Stimulated activated CD4-positive, alpha-beta T cell treated with anti-CD3 and anti-CD28 coated beads, Interleukin-4, amount 100 ng/mL, for 1 hour (primary cell): ENCODE measurements around the gene SLC2A10.

ENCODE experiments used
- DNase-seq: peaks from one replicate; pipeline ENCODE4 v3.0.0-alpha.2; 2020

The SLC2A10 gene

GRCh38 chr20:46739431-46740213 is 30.2 kb downstream of the SLC2A10 start:
- DNase-seq = no peak

GRCh38 chr20:46740214-46740609 is 30.8 kb downstream of the SLC2A10 start:
- DNase-seq = no peak

- no peak for DNase-seq
Observed at GRCh38 chr20:46741924-46742668, 32.6 kb downstream of the SLC2A10 start.

GRCh38 chr20:46742669-46743045 is 33.2 kb downstream of the SLC2A10 start:
- no peak for DNase-seq

GRCh38 chr20:46743088-46743487 is 33.6 kb downstream of the SLC2A10 start:
- DNase-seq = no peak

GRCh38 chr20:46746956-46747526 is 37.6 kb downstream of the SLC2A10 start:
- no peak for DNase-seq

GRCh38 chr20:46749147-46749546 is 39.7 kb downstream of the SLC2A10 start:
- no peak for DNase-seq

GRCh38 chr20:46751856-46752255 is 42.4 kb downstream of the SLC2A10 start:
- no peak for DNase-seq

GRCh38 chr20:46752728-46753127 is 43.3 kb downstream of the SLC2A10 start:
- peak; percentile 58 for DNase-seq

- no peak for DNase-seq
Observed at GRCh38 chr20:46755483-46756413, 46.3 kb downstream of the SLC2A10 start.

GRCh38 chr20:46756419-46756818 is 47.0 kb downstream of the SLC2A10 start:
- no peak for DNase-seq

- DNase-seq = no peak
Observed at GRCh38 chr20:46757135-46757534, 47.7 kb downstream of the SLC2A10 start.

GRCh38 chr20:46757754-46758678 is 48.6 kb downstream of the SLC2A10 start:
- peak; percentile 46 for DNase-seq

GRCh38 chr20:46758929-46759669 is 49.6 kb downstream of the SLC2A10 start:
- DNase-seq = no peak

GRCh38 chr20:46761566-46761965 is 52.1 kb downstream of the SLC2A10 start:
- no peak for DNase-seq

GRCh38 chr20:46764068-46764467 is 54.6 kb downstream of the SLC2A10 start:
- no peak for DNase-seq

GRCh38 chr20:46765506-46766120 is 56.2 kb downstream of the SLC2A10 start:
- no peak for DNase-seq

GRCh38 chr20:46767127-46767761 is 57.8 kb downstream of the SLC2A10 start:
- no peak for DNase-seq

GRCh38 chr20:46770330-46771194 is 61.1 kb downstream of the SLC2A10 start:
- no peak for DNase-seq
